Body of pancreas (tissue), 4 donors: Measurements from ENCODE around the gene LFNG. TPM values are rescaled to one million over a fixed set of nuclear protein-coding genes. Genes with fewer than 3 reads are reported as not detected.

Experiments used
- ATAC-seq: fragments of 150-250 bp; one replicate; pipeline ENCODE4 v1.9.1; 2016
- DNase-seq, 4 donors: peaks; one replicate each; pipeline ENCODE4 v3.0.0-alpha.2; 2019
- H3K27ac ChIP-seq, 4 donors: fragments of 200-600 bp; sonication (generic); 1 replicate in 3 of 4; 2 replicates in 1 of 4; pipeline versions ENCODE4 v1.5.1 to v1.6.1; 2016 to 2019; ENCODE audit warnings: mild to moderate bottlenecking in 1 of 4, mixed read lengths in 1 of 4, moderate library complexity in 1 of 4
- H3K27me3 ChIP-seq, 2 donors: fragments of 200-600 bp; sonication (generic); one replicate each; pipeline ENCODE4 v1.6.0; 2016; ENCODE audit warnings: mild to moderate bottlenecking in 1 of 2
- H3K36me3 ChIP-seq, 2 donors: fragments of 200-600 bp; sonication (generic); replicated peaks in 1 of 2; 2 replicates each; pipeline ENCODE4 v1.5.1; 2016; ENCODE audit warnings: low read depth in 2 of 2; ENCODE audit not compliant: insufficient read depth in 1 of 2
- H3K4me1 ChIP-seq: fragments of 200-600 bp; sonication (generic); one replicate; pipeline ENCODE4 v1.6.0; 2016
- H3K4me3 ChIP-seq, 2 donors: fragments of 200-600 bp; sonication (generic); 1 replicate in 1 of 2; 2 replicates in 1 of 2; pipeline ENCODE4 v1.5.1; 2016 to 2019
- H3K9me3 ChIP-seq, 3 donors: fragments of 200-600 bp; sonication (generic); 1 replicate in 2 of 3; 2 replicates in 1 of 3; pipeline ENCODE4 v1.5.1; 2016
- POLR2A ChIP-seq, 3 donors: fragments of 450-650 bp; IDR thresholded peaks; one replicate each; pipeline ENCODE4 v1.6.1; 2016; ENCODE audit warnings: antibody characterized with exemption in 3 of 3, mild to moderate bottlenecking in 2 of 3
- whole genome bisulfite sequencing, 2 donors: methylation state at CpG; one replicate each; pipeline ENCODE4 v1.1.5; 2017; 5-methylcytosine and 5-hydroxymethylcytosine counted together
- intact Hi-C: fragments of 100-400 bp; cut with DNase I; formaldehyde crosslinking; loops from one replicate; pipeline ENCODE4 v1.15.1; 2023
- total RNA-seq, 2 donors: library from RNA; depleted of rRNA; stranded (reverse); fragments of >200 nt; gene quantifications; one replicate each; pipeline ENCODE4 v1.1.0, GENCODE V29; 2016
- TF ChIP-seq, protein P1 (sequence below), 7 experiments: fragments of 450-650 bp in 4 of 7; fragments of 200-600 bp in 3 of 7; sonication (generic) in 3 of 7; IDR thresholded peaks; one replicate each; pipeline ENCODE4 v1.5.1; 2016 to 2019; ENCODE audit warnings: antibody characterized with exemption in 7 of 7

Gene LFNG
- total RNA-seq, 2 donors from 2014 or later: 47.8 to 142 TPM

GRCh38 chr7:2553831-2554581 is 34.4 kb downstream of the LFNG start:
- TF ChIP-seq, protein P1, sequence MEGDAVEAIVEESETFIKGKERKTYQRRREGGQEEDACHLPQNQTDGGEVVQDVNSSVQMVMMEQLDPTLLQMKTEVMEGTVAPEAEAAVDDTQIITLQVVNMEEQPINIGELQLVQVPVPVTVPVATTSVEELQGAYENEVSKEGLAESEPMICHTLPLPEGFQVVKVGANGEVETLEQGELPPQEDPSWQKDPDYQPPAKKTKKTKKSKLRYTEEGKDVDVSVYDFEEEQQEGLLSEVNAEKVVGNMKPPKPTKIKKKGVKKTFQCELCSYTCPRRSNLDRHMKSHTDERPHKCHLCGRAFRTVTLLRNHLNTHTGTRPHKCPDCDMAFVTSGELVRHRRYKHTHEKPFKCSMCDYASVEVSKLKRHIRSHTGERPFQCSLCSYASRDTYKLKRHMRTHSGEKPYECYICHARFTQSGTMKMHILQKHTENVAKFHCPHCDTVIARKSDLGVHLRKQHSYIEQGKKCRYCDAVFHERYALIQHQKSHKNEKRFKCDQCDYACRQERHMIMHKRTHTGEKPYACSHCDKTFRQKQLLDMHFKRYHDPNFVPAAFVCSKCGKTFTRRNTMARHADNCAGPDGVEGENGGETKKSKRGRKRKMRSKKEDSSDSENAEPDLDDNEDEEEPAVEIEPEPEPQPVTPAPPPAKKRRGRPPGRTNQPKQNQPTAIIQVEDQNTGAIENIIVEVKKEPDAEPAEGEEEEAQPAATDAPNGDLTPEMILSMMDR (IDR thresholded peaks at IDR 0.05): no peak
- no peak for TF ChIP-seq POLR2A (IDR thresholded peaks at IDR 0.05)
- Histone ChIP-seq H3K4me3 (no peak overlapping the region), H3K27ac (no peak overlapping the region), H3K36me3 (peaks cover 2 to 4% of the 10 kb centered on the region in 2 donors), H3K27me3 (no peaks in the 10 kb centered on the region), H3K4me1 (peaks cover 32% of the 10 kb centered on the region), H3K9me3 (no peaks in the 10 kb centered on the region)
- intact Hi-C loops: no loop called here
- DNase-seq (no peak), ATAC-seq (no peak)
- WGBS, 2 donors: 67 to 74% methylated on average over 16 of the region's 16 CpGs

GRCh38 chr7:2554661-2555111 is 35.1 kb downstream of the LFNG start:
- Histone ChIP-seq H3K4me1 (peaks cover 33% of the 10 kb centered on the region), H3K9me3 (no peaks in the 10 kb centered on the region), H3K27me3 (no peaks in the 10 kb centered on the region), H3K4me3 (peak overlapping the region; percentile 55 to 89), H3K27ac (peak overlapping the region in 3 of 4 donors; percentile 95 to 100 (median 100)), H3K36me3 (peaks cover 0 to 2% of the 10 kb centered on the region in 2 donors)
- intact Hi-C loops: no loop called here
- ATAC-seq: no peak
- DNase-seq: no peak
- TF ChIP-seq, protein P1 (IDR thresholded peaks at IDR 0.05): no peak
- no peak for TF ChIP-seq POLR2A (IDR thresholded peaks at IDR 0.05)
- 0 to 3% methylated on average over 1 to 12 of the region's 12 CpGs for WGBS, 2 donors

DNA sequence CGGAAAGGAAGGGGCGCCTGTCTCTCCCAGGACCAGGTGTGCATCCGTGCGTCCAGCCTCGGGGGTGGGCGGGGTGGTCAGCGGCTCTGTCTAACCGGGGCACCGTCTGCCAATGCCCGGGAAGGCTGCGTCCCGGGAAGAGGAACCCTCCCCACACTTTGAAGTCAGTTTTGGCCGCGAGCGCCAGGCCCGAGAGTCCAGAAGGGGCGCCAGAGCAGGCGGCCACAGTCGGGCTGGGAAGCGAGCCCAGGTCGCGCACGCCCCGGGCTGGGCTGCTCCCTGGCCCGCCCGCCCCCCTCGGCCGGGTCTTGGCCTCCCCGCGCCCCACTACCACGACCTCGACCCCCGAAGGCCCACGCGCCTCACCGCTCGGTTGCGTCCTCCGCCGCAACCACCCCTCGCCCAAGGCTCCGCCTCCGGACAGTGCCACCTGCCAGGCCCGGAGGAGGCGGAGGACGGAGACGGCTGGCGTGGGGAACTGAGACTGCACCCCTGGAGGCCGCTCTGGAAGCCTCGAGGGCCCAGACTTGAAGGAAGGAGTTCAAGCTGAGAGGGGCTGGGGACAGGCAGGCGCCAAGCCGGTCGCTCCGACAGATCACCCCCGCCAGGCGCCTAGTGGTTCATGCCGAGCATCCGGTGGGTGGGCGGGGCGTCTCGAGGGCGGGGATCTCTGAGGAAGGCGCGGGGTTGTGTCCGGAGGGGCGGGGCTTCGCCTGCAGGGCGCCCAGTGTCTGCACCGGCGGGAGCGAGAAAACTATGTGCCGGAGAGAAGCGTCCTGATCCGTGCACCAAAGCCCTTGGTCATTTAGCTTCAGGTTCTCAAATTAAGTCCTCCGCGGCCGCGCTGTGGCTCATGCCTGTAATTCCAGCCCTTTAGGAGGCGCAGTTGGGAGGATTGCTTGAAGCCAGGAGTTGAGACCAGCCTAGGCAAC is 35.8 kb downstream of the LFNG start, which contains the start of gene BRAT1:
Gene BRAT1 (minus strand): TSS at position 404 of the 932 bp plus-strand sequence. CDS start 1,093 bp downstream, outside the sequence.
- 0% methylated on average over 12 to 78 of the region's 79 CpGs for WGBS, 2 donors
- intact Hi-C loops: no loop called here

DNA sequence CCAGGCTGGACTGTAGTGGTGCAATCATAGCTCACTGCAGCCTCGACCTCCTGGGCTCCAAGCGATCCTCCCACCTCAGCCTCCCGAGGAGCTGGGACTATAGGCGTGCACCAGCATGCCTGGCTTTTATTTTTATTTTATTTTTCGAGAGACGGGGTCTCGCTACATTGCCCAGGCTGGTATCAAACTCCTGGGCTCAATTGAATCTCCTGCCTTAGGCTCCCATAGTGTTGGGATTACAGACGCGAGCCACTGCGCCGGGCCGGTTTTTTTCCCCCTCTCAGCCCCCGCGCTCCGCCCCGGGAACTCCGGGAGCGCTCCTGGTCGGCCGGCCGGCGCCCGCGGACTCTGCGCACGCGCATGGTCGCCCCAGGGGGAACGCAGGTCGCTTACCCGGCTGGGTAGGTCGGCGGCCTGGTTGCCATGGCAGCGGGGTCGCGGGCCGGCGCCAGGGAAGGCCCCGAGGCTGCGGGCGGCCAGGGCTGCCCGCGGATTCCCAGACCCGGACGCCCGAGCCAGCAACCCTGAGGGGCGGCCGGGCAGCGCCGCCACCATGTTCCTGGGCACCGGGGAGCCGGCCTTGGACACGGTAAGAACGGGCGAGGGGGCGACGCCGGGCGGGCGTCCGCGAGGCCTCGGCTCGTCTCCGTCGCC is 39.2 kb downstream of the LFNG start, which contains the start of gene IQCE:
Gene IQCE (plus strand): TSS at position 351 of the 654 bp plus-strand sequence. CDS start 203 bp downstream, at position 554.
- H3K9me3 ChIP-seq: no peaks in the 10 kb centered on the region
- peaks cover 34% of the 10 kb centered on the region for H3K4me1 ChIP-seq
- TF ChIP-seq POLR2A (IDR thresholded peaks at IDR 0.05): peak in 2 of 3 donors; percentile 29 to 31
- TF ChIP-seq, protein P1 (IDR thresholded peaks at IDR 0.05): peak in 1 of 7 experiments; percentile 31
- DNase-seq: peak; percentile 94 to 97 (median 96)
- H3K27me3 ChIP-seq: no peaks in the 10 kb centered on the region
- peak within 1 kb of the TSS; percentile 42 to 79 (median 68) for H3K27ac ChIP-seq
- intact Hi-C loops: no loop called here
- peak within 1 kb of the TSS; percentile 66 to 73 for H3K4me3 ChIP-seq
- whole genome bisulfite sequencing, 2 donors: 0 to 1% methylated on average over 29 to 66 of the region's 66 CpGs
- no peaks in the 10 kb centered on the region for H3K36me3 ChIP-seq
- ATAC-seq: peak; percentile 81

More for the DNA sequence above, 35.8 kb downstream of the LFNG start, which contains the start of gene BRAT1:
- TF ChIP-seq, protein P1 (IDR thresholded peaks at IDR 0.05): peak in 6 of 7 experiments; percentile 17 to 57 (median 34)
- peak in 2 of 3 donors; percentile 61 to 73 for TF ChIP-seq POLR2A (IDR thresholded peaks at IDR 0.05)
- peak; percentile 98 to 99 (median 98) for DNase-seq
- peak; percentile 91 for ATAC-seq
- peaks cover 39% of the 10 kb centered on the region for H3K4me1 ChIP-seq
- peak within 1 kb of the TSS; percentile 90 to 100 (median 98) for H3K27ac ChIP-seq
- H3K36me3 ChIP-seq: peaks cover 0 to 2% of the 10 kb centered on the region in 2 donors
- H3K27me3 ChIP-seq: no peaks in the 10 kb centered on the region
- peak within 1 kb of the TSS; percentile 55 to 89 for H3K4me3 ChIP-seq
- no peaks in the 10 kb centered on the region for H3K9me3 ChIP-seq
